GM19324 (cell line): ENCODE data around the gene NASP.

Experiments used
- ATAC-seq: cut with Tn5 transposase; IDR thresholded peaks from one replicate; pipeline ENCODE4 v1.9.1; 2021; ENCODE audit warnings: mild to moderate bottlenecking, moderate library complexity; ENCODE audit not compliant: unreplicated experiment, low FRiP score

The NASP gene, protein sequence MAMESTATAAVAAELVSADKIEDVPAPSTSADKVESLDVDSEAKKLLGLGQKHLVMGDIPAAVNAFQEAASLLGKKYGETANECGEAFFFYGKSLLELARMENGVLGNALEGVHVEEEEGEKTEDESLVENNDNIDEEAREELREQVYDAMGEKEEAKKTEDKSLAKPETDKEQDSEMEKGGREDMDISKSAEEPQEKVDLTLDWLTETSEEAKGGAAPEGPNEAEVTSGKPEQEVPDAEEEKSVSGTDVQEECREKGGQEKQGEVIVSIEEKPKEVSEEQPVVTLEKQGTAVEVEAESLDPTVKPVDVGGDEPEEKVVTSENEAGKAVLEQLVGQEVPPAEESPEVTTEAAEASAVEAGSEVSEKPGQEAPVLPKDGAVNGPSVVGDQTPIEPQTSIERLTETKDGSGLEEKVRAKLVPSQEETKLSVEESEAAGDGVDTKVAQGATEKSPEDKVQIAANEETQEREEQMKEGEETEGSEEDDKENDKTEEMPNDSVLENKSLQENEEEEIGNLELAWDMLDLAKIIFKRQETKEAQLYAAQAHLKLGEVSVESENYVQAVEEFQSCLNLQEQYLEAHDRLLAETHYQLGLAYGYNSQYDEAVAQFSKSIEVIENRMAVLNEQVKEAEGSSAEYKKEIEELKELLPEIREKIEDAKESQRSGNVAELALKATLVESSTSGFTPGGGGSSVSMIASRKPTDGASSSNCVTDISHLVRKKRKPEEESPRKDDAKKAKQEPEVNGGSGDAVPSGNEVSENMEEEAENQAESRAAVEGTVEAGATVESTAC

DNA sequence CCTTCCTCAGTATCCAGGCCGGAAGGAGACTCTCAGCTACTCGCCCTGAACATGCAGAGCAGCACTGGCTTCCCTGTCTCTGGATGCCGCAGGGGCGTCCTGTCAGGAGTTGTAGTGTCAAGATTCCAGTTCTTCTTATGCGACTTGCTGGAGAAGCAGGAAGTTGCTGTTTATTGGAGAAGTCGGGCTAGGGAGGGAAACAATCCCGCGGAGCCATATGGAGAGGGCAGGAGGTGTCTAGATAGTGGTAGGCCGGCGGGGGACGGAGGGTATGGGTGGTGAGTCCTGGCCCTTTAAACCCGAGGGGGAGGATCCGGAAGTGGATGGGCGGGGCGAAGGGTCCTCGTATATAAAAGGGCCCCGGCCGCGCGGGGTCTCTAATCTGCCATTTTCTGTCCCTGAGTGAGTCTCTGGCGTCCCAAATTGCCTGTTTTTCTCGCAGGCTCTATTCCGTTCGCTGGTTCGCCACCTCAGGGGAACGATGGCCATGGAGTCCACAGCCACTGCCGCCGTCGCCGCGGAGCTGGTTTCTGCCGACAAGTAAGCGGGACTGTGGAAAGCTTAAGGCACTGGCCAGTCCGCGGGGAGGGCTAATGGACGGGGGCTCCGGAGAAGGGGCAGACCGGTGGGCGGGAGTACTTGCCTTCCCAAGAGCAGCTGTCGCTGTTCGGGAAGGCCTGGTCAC lies at the start of gene NASP:
TSS of gene NASP (plus strand) at position 376 of the 685 bp plus-strand sequence. CDS start at position 482, 106 bp downstream.
- peak; percentile 50 for ATAC-seq

DNA sequence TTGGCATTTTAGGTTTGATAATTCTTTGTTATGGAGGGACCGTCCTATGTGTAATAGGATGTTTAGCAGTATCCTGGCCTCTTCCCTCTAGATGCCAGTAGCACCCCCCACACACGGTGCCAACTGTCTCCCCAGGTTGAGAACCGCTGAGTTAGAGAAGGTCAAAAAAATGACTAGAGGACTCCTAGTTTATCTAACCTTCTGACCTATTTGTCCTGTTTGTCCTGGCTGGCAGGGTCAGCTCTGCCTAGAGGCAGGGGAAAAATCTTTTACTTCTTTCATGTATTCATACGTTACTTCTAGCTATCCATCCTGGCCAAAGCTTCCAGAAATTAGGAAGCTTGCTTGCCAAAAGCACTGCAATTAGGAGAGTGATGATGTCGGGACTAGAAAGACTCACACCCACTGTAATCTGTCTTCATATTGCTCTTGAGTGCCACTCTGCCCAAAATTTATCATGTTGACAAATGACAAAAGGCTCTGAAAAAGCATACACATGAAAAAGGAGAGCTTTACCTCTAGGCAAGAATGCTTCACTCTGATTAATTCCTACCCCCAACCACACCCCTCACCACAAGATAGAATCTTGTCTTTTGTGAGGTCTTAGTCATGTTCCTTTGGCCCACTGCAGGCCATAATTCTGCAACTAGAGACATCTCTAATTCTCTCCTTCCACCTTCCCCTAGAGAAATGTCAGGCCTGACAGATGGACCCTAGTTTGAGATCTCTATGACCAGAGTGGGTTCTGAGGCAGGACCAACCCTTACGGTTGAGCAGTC lies 47.7 kb upstream of the NASP start:
- no peak for ATAC-seq

DNA sequence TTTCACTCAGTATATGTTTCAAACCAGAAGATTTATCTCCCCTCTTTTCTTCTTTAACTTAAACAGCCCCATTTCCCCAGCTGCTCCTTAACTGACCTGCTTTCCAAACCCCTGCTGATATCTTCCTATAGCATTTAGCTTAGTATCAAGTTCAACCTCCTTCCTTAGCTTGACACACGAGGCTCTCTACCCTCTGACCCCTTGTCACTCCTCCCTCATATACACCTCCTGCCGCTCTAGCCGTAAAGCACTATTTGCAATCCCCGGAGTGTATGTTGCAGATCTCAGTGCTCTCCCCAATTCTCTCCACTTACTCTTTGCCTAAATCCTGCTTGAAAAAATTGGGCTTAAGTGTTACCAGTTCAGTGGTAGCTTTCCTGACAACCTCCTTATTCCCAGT lies 47.0 kb upstream of the NASP start:
- no peak for ATAC-seq

DNA sequence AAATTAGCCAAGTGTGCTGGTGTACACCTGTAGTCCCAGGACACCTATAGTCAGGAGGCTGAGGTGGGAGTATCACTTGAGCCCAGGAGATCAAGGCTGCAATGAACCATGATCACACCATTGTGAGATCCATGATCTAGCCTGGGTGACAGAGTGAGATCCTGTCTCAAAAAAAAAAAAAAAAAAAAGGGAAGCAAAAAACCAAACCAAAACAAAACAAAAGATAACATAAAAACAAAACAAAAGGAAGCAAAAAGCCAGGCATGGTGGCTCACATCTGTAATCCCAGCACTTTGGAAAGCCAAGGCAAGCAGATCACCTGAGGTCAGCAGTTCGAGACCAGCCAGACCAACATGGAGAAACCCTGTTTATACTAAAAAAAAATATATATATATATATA lies 42.6 kb upstream of the NASP start:
- ATAC-seq = no peak

DNA sequence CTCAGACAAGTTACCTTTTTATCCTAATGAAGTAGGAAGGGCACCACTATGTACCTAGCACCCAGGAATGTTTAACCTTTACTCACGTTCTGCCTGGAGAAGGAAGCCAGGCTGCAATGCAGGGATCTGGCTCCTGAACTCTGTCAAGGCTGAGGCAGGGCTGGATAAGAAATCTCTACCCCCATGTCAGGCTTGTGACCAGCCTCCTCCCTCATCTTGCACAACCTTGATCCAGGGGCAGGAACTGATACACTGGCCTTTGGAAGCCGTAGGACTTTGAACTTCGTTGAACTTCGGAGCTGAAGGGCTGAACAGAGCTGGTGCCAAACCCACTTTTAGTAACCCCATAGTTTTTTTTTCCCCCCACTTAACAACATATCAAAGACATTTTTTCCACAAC lies 41.2 kb upstream of the NASP start:
- no peak for ATAC-seq

DNA sequence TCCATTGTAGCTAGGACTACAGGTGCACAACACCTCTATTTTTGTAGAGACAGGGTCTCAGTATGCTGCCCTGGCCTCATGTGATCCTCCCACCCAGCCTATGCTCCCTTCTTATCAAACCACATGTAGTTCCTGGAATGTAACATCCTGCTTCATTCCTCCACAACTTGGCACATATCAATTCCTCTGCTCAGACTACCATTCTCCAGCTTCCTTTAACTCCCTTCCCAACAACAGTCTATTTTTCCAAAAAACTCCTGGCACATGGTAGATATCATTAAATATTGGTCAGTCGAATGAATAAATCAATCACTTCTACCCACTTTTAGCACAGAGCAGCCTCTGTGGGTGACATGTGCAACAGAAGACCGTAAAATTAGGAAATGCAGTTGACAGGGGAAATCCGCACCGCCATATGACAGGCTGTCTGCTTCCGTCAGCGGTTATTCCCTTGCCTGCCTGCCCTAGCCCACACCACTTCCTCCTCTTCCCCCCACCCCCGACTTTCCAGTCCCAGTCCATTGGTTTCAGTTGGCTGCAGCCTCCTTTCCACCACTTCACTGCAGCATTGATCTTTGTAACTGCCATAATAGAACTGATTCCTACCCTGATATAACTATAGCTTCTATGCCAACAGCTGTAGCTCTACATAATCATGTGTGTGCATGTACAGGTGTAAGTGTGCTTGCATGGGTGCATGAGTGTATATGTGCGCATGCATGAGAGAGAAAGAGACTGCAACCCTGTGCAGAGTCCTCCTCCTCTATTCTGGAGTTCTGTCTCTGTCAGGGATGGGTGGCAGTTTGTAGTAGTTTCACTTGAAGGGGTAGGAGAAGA lies 40.0 kb upstream of the NASP start:
- ATAC-seq = no peak

DNA sequence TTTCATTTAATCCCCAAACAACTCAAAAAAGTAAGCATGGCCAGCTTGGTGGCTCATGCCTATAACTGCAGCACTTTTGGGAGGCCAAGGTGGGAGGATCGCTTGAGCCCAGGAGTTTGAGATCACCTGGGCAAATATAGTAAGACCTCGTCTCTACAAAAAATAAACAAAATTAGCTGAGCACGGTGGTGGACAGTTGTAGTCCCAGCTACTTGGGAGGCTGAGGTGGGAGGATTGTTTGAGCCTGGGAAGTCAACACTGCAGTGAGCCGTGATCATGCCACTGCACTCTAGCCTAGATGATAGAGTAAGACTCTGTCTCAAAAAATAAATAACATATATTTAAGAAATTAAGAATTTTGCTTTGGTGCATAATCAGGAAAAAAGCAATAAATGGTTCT lies 39.3 kb upstream of the NASP start:
- ATAC-seq = no peak

DNA sequence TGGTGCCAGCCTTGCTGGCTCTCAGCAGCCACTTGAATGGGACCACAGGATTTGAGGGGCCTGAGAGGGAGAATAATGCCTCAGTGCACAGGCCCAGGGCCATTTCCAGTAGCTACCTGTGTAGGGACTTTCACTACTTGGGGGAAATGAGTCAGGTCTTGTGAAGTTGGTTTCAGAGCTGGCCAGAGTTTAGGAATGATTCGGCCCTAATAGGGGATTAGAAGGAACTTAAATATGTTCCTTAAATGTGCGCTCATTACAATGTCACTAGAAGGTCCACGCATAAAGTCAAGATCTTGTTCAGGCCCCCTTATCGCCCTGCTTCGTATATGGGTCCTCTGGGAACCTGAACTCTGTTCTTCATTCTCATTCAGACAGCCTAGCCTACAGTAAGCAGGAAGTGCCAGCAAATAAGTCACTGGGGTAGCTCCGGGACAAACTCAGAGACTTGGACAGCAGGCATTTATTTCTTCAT lies 38.8 kb upstream of the NASP start:
- no peak for ATAC-seq

DNA sequence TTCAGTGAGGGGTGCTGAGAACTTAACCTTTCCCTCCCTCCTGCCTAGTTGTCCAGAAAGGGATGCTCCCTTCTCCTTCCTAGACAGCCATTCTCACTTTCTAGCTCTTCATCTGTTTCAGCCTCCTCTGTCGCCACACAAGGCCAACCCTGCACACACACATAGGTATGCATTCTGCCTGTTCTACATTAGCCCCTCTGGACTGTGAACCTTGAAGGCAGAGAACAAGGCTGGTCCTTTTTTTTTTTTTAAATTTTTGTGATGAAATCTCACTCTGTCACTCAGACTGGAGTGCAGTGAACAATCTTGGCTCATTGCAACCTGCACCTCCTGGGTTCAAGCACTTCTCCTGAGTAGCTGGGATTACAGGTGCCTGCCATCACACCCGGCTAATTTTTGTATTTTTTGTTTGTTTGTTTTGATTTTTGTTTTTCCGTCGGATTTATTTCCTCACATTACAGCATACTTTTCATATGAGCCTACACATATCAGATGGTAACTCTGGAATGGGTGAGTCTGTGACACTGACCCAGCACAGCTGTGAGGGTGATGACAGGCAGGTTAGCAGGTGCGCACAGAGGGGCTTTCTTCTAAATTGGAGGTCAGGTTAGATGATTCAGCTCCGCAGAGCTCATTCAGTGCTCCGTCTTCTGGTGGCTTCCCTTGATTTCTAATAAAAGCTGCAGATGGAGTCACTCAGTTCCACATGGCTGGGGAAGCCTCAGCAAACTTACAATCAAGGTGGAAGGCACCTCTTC lies 38.1 kb upstream of the NASP start:
- ATAC-seq = no peak

DNA sequence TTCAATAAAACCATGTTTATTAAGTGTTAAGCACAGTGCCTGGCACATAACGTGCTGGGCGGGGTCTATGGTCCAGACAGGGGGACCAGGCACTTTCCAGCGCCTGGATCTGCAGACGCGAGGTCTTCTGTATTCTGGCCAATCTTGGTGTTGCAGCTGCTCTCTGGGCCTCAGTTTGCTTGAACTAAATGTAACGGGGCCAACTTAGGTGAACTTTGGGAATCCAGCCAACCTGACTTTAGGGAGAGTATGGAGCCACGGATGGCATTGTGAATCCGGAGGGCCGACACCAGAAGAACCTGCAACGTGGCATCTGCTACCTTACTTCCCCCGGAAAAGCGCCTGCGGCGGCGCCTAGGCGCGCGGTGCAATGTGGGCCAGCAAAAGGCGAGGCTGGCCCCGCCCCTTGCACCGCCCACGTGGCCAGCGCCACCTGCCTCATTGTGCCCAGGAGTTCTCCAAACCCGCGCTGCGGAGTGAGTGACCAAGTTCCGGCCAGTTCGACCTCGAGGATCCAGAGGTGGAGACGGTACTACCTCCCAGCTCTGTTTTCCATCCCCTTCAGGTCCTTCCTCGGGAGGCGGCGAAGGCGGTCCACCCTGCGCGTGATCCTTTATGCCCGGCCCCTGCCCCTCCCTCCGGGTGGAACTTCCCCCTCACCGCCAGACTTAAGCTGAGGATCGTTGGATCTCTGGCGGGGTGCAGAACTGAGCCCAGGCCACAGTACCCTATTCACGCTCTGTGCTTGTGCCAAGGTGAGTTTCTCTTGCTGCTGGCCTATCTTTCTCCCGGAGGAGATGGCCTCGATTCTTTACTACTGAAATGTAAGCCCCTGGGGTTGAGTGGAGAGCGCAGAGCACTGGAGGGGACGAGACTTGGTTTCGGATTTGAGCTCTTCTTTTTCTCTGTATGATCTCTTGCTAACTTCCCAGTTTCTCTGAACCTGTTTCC lies 33.2 kb upstream of the NASP start, which contains the start of gene AKR1A1:
TSS of gene AKR1A1 (plus strand) at position 426 of the 951 bp plus-strand sequence. CDS start 10,969 bp downstream, outside the sequence.
- peak; percentile 86 for ATAC-seq

DNA sequence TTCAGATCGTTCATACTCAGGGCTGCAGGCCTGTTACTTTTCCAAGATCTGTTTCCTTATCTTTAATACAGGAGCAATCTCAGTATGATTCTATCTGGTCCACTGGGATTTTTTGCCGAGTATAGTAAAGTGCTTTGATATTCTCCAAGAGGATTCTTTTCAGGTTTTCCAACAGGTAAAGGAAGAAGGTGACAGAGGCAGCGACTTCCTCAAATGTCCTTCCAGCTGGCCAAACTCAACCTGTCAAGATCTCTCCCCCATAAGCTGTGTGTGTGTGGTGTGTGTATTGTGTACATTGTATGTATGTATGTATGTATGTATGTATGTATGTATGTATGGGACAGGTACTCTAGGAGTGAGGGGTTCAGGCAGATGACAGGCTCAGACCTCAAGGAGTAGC lies 32.2 kb upstream of the NASP start:
- no peak for ATAC-seq

DNA sequence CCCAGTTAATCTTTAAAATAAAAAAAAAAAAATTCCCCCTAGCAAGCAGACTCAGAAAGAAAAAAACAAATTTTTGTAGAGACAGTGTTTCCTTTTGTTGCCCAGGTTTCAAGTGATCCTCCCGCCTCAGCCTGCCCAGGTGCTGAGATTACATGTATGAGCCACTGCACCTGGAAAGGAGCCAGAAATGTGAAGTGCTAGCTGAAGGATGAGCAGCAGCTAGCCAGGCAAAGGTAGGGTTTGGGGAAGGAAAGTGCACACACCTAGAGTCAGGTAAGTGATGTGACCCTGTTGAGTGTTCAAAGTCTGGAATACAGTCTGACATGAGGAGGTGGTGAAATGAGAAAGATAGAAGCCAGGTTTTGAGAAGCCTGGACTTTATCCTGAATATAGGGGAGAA lies 31.5 kb upstream of the NASP start:
- ATAC-seq = no peak

DNA sequence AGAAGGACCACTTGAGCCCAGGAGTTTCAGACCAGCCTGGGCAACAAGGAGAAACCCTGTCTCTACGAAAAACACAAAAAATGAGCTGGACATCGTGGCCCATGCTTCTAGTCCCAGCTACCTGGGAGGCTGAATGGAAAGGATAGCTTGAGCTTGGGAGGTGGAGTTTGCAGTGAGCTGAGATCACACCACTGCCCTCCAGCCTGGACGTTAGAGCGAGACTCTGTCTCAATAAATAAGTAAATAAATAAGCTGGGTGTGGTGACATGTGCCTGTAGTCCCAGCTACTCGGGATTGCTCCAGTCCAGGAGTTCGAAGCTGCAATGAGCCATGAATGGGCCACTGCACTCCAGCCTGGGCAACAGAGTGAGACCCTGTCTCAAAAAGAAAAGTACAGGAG lies 29.6 kb upstream of the NASP start:
- ATAC-seq = no peak

DNA sequence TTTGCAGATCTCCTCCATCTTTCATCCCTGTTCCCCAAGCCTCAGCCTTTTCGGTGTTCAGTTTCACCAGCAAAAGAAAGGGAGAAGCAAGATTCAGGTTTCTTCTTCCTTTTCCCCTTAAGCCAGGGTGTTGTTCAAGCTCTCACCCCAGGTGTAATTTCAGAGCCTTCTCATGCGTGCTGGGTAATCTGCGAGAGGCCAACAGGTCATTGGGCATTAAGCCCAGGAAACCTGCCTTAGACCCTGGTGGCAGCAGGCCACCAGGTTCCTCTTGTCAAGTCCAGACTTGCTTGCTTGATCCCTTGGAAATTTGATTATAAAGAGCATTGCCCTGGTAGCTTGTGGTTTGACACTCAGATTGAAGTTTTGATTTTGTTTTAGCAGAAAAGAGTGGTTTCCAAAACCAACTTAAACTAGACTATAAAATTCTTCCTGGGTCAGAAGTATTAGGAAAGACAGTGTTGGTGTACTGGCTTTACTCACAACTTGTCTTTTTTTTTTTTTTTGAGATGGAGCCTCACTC lies 26.4 kb upstream of the NASP start:
- no peak for ATAC-seq

DNA sequence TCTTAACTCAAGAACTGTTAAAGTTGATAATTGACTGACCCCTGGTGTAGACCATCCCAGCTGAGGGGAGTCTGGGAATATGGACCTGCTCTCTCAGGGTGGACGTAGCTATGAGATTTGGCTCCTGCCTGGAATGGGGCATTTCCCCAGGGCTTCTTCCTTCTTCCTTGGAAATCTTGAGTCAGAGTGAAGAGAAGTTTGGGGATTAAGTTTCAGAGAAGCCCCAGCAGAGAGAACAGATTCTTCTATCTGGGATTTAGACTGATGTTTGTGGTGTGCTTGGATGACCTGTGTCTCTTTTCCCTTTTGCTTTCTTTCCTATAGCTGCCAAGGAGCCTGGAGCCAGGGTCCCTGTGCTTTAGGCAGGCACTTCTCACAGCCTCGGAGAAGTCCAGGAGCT lies 20.0 kb upstream of the NASP start:
- no peak for ATAC-seq

DNA sequence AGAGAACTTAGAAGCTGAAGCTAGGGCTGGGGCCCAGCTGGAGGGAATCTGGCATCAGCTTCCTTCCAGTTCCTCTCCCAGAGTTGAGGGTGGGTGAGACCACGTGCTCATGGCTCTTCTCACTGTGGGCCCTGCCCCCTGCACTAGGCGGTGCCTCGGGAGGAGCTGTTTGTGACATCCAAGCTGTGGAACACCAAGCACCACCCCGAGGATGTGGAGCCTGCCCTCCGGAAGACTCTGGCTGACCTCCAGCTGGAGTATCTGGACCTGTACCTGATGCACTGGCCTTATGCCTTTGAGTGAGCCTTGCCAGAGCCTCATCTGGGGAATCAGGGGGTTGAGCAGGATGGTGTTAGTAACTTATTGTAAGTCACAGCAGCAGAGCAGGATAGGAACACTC lies 17.1 kb upstream of the NASP start:
- ATAC-seq = no peak

DNA sequence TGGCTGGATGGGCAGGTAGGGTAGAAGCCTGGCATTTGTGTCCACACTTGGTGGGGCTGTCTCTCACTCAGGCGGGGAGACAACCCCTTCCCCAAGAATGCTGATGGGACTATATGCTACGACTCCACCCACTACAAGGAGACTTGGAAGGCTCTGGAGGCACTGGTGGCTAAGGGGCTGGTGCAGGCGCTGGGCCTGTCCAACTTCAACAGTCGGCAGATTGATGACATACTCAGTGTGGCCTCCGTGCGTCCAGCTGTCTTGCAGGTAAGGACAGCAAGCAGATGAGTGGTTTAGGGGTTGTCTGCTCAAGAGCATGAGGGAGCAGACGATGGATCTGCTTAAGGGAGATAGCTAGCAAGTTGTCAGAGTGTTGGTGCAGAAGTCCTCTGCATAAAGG lies 15.9 kb upstream of the NASP start:
- ATAC-seq = no peak
